GM12878 (cell line): ENCODE measurements around the gene RASSF8. TPM values are rescaled to one million over a fixed set of nuclear protein-coding genes. Genes with fewer than 3 reads are reported as not detected.

Source experiments
- ATAC-seq: fragments of 200-7000 bp; cut with Tn5 transposase; 3 replicates; pipeline ENCODE4 v1.9.1; 2020; ENCODE audit warnings: mild to moderate bottlenecking, moderate library complexity
- BruUV-seq: library from RNA; stranded (reverse); fragments of 400-500 nt; replicated peaks from 2 replicates; lab custom pipeline; 2021; lab: Mats Ljungman, UMichigan
- CTCF ChIA-PET: fragments of 300-600 bp; sonication (Branson Sonifier 250); formaldehyde crosslinking; extraction: SDS; loops from one replicate; lab custom pipeline; 2021; ENCODE audit warnings: inconsistent platforms; lab: Yijun Ruan, JAX
- POLR2A ChIA-PET: fragments of 350-600 bp; formaldehyde crosslinking; extraction: SDS; loops from one replicate; lab custom pipeline; 2021; ENCODE audit warnings: inconsistent platforms; lab: Charles Lee
- RAD21 ChIA-PET: fragments of 300-600 bp; sonication (Branson Sonifier 250); formaldehyde crosslinking; loops from one replicate; lab custom pipeline; 2023; ENCODE audit warnings: antibody characterized with exemption; ENCODE audit not compliant: unreplicated experiment; lab: Charles Lee
- SMC1A ChIA-PET: fragments of 300-600 bp; sonication (Branson Sonifier 250); formaldehyde crosslinking; loops from one replicate; lab custom pipeline; 2023; ENCODE audit not compliant: unreplicated experiment, uncharacterized antibody; lab: Charles Lee
- DNase-seq: peaks from one replicate; pipeline ENCODE4 v3.0.0-alpha.2; 2011; ENCODE audit warnings: low read depth, low spot score
- FAIRE-seq: peaks from 3 replicates; lab custom pipeline; 2011; peaks lifted over from hg19 to GRCh38; lab: Jason Lieb, UNC
- H2AFZ ChIP-seq: 2 replicates; pipeline ENCODE4 v1.6.0; 2011; ENCODE audit warnings: low read depth, low read length, control low read depth; ENCODE audit not compliant: control insufficient read depth
- H3K27ac ChIP-seq: 2 replicates; pipeline ENCODE4 v1.5.1; 2011; ENCODE audit warnings: control low read depth; ENCODE audit not compliant: control insufficient read depth, insufficient read depth
- H3K27me3 ChIP-seq, 2 experiments: replicated peaks in 1 of 2; 2 replicates each; pipeline versions ENCODE4 v1.6.0 to v1.6.1; 2011; ENCODE audit warnings: low read length in 1 of 2; ENCODE audit not compliant: control insufficient read depth in 2 of 2, insufficient read depth in 2 of 2
- H3K36me3 ChIP-seq, 2 experiments: 2 replicates each; pipeline ENCODE4 v1.5.1; 2011; ENCODE audit warnings: low read length in 1 of 2; ENCODE audit not compliant: control insufficient read depth in 2 of 2, insufficient read depth in 2 of 2
- H3K4me1 ChIP-seq: 2 replicates; pipeline ENCODE4 v1.6.1; 2011; ENCODE audit warnings: mild to moderate bottlenecking, low read length, moderate library complexity, mixed read lengths; ENCODE audit not compliant: control insufficient read depth, insufficient read depth
- H3K4me2 ChIP-seq: 2 replicates; pipeline ENCODE4 v1.6.0; 2011; ENCODE audit warnings: control low read depth; ENCODE audit not compliant: control insufficient read depth, insufficient read depth
- H3K4me3 ChIP-seq: fragments of 200-600 bp; sonication (generic); 2 replicates; pipeline ENCODE4 v1.5.1; 2016
- H3K79me2 ChIP-seq: 2 replicates; pipeline ENCODE4 v1.6.0; 2011; ENCODE audit warnings: low read length; ENCODE audit not compliant: control insufficient read depth, insufficient read depth
- H3K9ac ChIP-seq: 2 replicates; pipeline ENCODE4 v1.8.0; 2011; ENCODE audit warnings: low read length, control low read depth, mixed read lengths; ENCODE audit not compliant: control insufficient read depth, insufficient read depth
- H3K9me3 ChIP-seq: replicated peaks from 3 replicates; pipeline ENCODE4 v1.5.1; 2011; ENCODE audit warnings: mild to moderate bottlenecking, low read length; ENCODE audit not compliant: control insufficient read depth, insufficient read depth
- H4K20me1 ChIP-seq: 2 replicates; pipeline ENCODE4 v1.6.0; 2011; ENCODE audit not compliant: control insufficient read depth, insufficient read depth
- ATF7 ChIP-seq: fragments of 450-650 bp; IDR thresholded peaks from 2 replicates; pipeline ENCODE4 v1.6.1; 2016; ENCODE audit warnings: low read depth, mild to moderate bottlenecking
- CBFB ChIP-seq: IDR thresholded peaks from 2 replicates; pipeline ENCODE4 v1.6.1; 2016; ENCODE audit warnings: antibody characterized with exemption, low read depth
- ETV6 ChIP-seq, 2 experiments: fragments of 450-650 bp in 1 of 2; IDR thresholded peaks in 1 of 2; conservative IDR thresholded peaks in 1 of 2; 2 replicates each; pipeline ENCODE4 v1.6.1; 2014; ENCODE audit warnings: antibody characterized with exemption in 1 of 2, borderline replicate concordance in 1 of 2, low read depth in 1 of 2, mild to moderate bottlenecking in 1 of 2, moderate library complexity in 1 of 2
- FOXM1 ChIP-seq: IDR thresholded peaks from 2 replicates; pipeline ENCODE4 v1.6.1; 2012; ENCODE audit warnings: low read depth, mild to moderate bottlenecking, inconsistent platforms, low read length, moderate library complexity
- NFYB ChIP-seq: IDR thresholded peaks from 2 replicates; pipeline ENCODE4 v1.6.1; 2011; ENCODE audit warnings: low read depth, mild to moderate bottlenecking, low read length, improper control_type of control experiment, moderate library complexity; ENCODE audit not compliant: insufficient read depth
- SMC3 ChIP-seq: IDR thresholded peaks from 2 replicates; pipeline ENCODE4 v1.6.1; 2011; ENCODE audit warnings: low read length, improper control_type of control experiment, borderline replicate concordance
- SREBF2 ChIP-seq: IDR thresholded peaks from 2 replicates; pipeline ENCODE4 v1.6.1; 2012; ENCODE audit warnings: mild to moderate bottlenecking, low read length
- TCF3 ChIP-seq: IDR thresholded peaks from 2 replicates; pipeline ENCODE4 v1.6.1; 2012; ENCODE audit warnings: low read depth, mild to moderate bottlenecking, low read length, borderline replicate concordance; ENCODE audit not compliant: insufficient read depth
- WGBS: methylation state at CpG from one replicate; pipeline ENCODE4 v1.1.6; 2016; ENCODE audit warnings: low lambda C conversion rate; ENCODE audit not compliant: insufficient replicate concordance, insufficient coverage; ENCODE audit errors: missing lambda C conversion rate; 5-methylcytosine and 5-hydroxymethylcytosine counted together
- in situ Hi-C: fragments of 300-500 bp; cut with MboI; formaldehyde crosslinking; loops from 9 replicates; pipeline ENCODE4 v1.14.3; 2018; ENCODE audit warnings: mixed read lengths
- intact Hi-C: fragments of 100-400 bp; cut with micrococcal nuclease; formaldehyde crosslinking; loops from one replicate; pipeline ENCODE4 v1.14.2; 2022; ENCODE audit not compliant: unreplicated experiment
- polyA plus RNA-seq, 11 experiments: library from polyadenylated mRNA; depleted of rRNA in 4 of 11; unstranded in 6 of 11; stranded (reverse) in 5 of 11; fragments of >200 nt; fragmentation: Nextera tagmentation in 4 of 11; fragmentation: Illumina TruSeq in 1 of 11; extraction: Ambion mirVana in 4 of 11; extraction: Trizol in 1 of 11; gene quantifications; 1 replicate in 1 of 11; 2 replicates in 10 of 11; pipeline versions ENCODE4 v1.2.1 to v1.2.3, GENCODE V29; 2011 to 2016; ENCODE audit warnings: inconsistent platforms in 2 of 11, missing spikeins in 2 of 11, low read depth in 1 of 11
- total RNA-seq, 4 experiments: library from RNA; depleted of rRNA in 3 of 4; stranded (reverse); fragments of >200 nt in 3 of 4; fragmentation: Illumina TruSeq in 1 of 4; extraction: Trizol in 1 of 4; gene quantifications; 2 replicates each; pipeline versions ENCODE4 v1.2.1 to v1.2.3, GENCODE V29; 2013 to 2021
- TF ChIP-seq, protein P1 (sequence below): fragments of 450-650 bp; formaldehyde crosslinking; IDR thresholded peaks from 2 replicates; pipeline ENCODE4 v1.4.0; 2020; ENCODE audit warnings: mild to moderate bottlenecking, moderate library complexity
- TF ChIP-seq, protein P2 (sequence below): IDR thresholded peaks from 2 replicates; pipeline ENCODE4 v1.6.1; 2012; ENCODE audit warnings: improper control_type of control experiment, low read depth, low read length; ENCODE audit not compliant: insufficient replicate concordance

The RASSF8 gene
- total and polyA plus RNA-seq, 10 of the 15 experiments (the other 5 are each of a cell fraction or from before 2014, with no cell fraction given): 0.06 to 0.18 (median 0.08) TPM; not detected in 6

DNA sequence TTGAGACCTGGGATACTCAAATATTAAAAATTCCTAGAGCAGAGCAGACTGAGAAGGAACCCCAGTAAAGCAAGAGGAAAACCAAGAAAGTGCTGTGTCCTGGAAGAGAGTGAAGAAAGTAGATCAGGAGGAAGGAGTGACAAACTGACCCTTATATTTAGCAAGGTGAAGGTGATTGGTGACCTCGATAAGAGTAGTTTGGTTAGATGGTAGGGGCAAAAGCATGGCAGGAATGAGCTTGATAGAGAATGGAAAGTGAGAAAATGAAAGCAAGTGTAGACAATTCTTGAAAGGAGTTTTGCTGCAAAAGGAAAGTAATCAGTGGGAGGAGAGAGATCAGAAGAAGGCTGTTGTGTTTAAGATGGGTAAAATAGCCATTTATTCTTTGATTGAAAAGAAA is 51.1 kb downstream of the RASSF8 start (continued):
- TF ChIP-seq TCF3 (no peak), FOXM1 (no peak)

DNA sequence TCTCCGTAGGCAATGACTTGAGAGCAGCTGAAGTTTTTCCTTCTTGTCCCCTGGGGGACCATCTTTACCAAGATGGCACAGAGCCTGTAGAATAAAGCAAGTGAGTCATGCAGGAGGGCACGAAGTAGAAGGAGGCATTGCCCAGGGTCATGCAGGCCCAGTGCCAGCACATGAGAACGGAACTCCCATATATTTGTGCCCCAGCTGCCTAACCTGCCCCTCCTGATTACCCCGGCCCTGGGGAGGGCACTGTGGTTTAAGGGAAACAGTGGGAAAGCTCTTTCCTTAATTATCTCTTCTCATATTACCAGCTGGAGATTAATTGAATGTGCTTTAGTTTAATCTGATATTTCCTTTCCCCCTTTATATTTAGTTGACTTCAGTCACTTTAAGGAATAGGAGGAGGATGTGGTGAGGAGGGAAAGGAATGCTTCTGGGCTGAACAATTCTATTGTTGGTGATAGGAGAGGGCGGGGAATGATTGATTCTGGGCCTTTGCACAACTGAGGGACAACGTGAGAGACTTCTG is 51.9 kb downstream of the RASSF8 start:
- no peak for ATAC-seq
- no TSS peak for BruUV-seq
- H4K20me1 ChIP-seq: no peaks in the 10 kb centered on the region
- no peak overlapping the region for H3K27ac ChIP-seq
- no peaks in the 10 kb centered on the region; a peak in 2 of 4 replicates for H3K27me3 ChIP-seq
- ChIA-PET POLR2A (no interaction called here), SMC1A (interaction anchor here (1.0 kb wide), 1 partner anchor 22 kb away, joined by 3 read pairs; no protein-coding TSS in a partner anchor), RAD21 (no interaction called here), CTCF (no interaction called here)
- H3K36me3 ChIP-seq: no peaks in the 10 kb centered on the region
- H3K4me2 ChIP-seq: no peak overlapping the region
- no peak overlapping the region for H3K4me3 ChIP-seq
- no peak for FAIRE-seq
- no peak overlapping the region for H2AFZ ChIP-seq
- H3K79me2 ChIP-seq: no peaks in the 10 kb centered on the region
- WGBS: 11% methylated on average over 6 of the region's 6 CpGs
- intact Hi-C loops (no loop called here), in situ Hi-C loops (no loop called here)
- no peak for DNase-seq
- H3K9ac ChIP-seq: no peak overlapping the region
- no peaks in the 10 kb centered on the region for H3K4me1 ChIP-seq
- H3K9me3 ChIP-seq: no peaks in the 10 kb centered on the region
- TF ChIP-seq SMC3 (no peak), ATF7 (no peak), ETV6 (conservative IDR thresholded peaks at IDR 0.05 in 1 of 2, IDR thresholded peaks at IDR 0.05 in 1 of 2; ENCODE audit: borderline replicate concordance in 1 of 2, low read depth in 1 of 2) (no peak), CBFB (no peak), NFYB (no peak), SREBF2 (no peak)
- TF ChIP-seq, protein P1, sequence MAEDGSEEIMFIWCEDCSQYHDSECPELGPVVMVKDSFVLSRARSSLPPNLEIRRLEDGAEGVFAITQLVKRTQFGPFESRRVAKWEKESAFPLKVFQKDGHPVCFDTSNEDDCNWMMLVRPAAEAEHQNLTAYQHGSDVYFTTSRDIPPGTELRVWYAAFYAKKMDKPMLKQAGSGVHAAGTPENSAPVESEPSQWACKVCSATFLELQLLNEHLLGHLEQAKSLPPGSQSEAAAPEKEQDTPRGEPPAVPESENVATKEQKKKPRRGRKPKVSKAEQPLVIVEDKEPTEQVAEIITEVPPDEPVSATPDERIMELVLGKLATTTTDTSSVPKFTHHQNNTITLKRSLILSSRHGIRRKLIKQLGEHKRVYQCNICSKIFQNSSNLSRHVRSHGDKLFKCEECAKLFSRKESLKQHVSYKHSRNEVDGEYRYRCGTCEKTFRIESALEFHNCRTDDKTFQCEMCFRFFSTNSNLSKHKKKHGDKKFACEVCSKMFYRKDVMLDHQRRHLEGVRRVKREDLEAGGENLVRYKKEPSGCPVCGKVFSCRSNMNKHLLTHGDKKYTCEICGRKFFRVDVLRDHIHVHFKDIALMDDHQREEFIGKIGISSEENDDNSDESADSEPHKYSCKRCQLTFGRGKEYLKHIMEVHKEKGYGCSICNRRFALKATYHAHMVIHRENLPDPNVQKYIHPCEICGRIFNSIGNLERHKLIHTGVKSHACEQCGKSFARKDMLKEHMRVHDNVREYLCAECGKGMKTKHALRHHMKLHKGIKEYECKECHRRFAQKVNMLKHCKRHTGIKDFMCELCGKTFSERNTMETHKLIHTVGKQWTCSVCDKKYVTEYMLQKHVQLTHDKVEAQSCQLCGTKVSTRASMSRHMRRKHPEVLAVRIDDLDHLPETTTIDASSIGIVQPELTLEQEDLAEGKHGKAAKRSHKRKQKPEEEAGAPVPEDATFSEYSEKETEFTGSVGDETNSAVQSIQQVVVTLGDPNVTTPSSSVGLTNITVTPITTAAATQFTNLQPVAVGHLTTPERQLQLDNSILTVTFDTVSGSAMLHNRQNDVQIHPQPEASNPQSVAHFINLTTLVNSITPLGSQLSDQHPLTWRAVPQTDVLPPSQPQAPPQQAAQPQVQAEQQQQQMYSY (CRISPR knock-in tag): no peak
- TF ChIP-seq, protein P2, sequence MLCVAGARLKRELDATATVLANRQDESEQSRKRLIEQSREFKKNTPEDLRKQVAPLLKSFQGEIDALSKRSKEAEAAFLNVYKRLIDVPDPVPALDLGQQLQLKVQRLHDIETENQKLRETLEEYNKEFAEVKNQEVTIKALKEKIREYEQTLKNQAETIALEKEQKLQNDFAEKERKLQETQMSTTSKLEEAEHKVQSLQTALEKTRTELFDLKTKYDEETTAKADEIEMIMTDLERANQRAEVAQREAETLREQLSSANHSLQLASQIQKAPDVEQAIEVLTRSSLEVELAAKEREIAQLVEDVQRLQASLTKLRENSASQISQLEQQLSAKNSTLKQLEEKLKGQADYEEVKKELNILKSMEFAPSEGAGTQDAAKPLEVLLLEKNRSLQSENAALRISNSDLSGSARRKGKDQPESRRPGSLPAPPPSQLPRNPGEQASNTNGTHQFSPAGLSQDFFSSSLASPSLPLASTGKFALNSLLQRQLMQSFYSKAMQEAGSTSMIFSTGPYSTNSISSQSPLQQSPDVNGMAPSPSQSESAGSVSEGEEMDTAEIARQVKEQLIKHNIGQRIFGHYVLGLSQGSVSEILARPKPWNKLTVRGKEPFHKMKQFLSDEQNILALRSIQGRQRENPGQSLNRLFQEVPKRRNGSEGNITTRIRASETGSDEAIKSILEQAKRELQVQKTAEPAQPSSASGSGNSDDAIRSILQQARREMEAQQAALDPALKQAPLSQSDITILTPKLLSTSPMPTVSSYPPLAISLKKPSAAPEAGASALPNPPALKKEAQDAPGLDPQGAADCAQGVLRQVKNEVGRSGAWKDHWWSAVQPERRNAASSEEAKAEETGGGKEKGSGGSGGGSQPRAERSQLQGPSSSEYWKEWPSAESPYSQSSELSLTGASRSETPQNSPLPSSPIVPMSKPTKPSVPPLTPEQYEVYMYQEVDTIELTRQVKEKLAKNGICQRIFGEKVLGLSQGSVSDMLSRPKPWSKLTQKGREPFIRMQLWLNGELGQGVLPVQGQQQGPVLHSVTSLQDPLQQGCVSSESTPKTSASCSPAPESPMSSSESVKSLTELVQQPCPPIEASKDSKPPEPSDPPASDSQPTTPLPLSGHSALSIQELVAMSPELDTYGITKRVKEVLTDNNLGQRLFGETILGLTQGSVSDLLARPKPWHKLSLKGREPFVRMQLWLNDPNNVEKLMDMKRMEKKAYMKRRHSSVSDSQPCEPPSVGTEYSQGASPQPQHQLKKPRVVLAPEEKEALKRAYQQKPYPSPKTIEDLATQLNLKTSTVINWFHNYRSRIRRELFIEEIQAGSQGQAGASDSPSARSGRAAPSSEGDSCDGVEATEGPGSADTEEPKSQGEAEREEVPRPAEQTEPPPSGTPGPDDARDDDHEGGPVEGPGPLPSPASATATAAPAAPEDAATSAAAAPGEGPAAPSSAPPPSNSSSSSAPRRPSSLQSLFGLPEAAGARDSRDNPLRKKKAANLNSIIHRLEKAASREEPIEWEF: no peak
